ENCODE data around the gene FBXO38. TPM values are rescaled to one million over a fixed set of nuclear protein-coding genes. Genes with fewer than 3 reads are reported as not detected.

The FBXO38 gene
- total RNA-seq, 1 donor from 2014 or later: 65.0 TPM

- TF ChIP-seq CTCF (IDR thresholded peaks at IDR 0.05; ENCODE audit: unreplicated experiment): no peak
- Mint-ChIP-seq H3K9me3 (ENCODE audit: low read depth) (no peaks in the 10 kb centered on the region), H3K4me3 (ENCODE audit: low read depth) (no peak overlapping the region), H3K27ac (no peak overlapping the region), H3K27me3 (no peaks in the 10 kb centered on the region), H3K36me3 (ENCODE audit: insufficient read depth) (peaks cover 26% of the 10 kb centered on the region), H3K4me1 (ENCODE audit: low read depth) (peaks cover 2% of the 10 kb centered on the region)
- DNase-seq (ENCODE audit: low spot score, unreplicated experiment): no peak
Measured at GRCh38 chr5:148412124-148412523, 28.4 kb downstream of the FBXO38 start.

- Mint-ChIP-seq H3K36me3 (ENCODE audit: insufficient read depth) (peaks cover 32% of the 10 kb centered on the region), H3K27me3 (no peaks in the 10 kb centered on the region), H3K4me3 (ENCODE audit: low read depth) (no peak overlapping the region), H3K27ac (no peak overlapping the region), H3K4me1 (ENCODE audit: low read depth) (peaks cover 2% of the 10 kb centered on the region), H3K9me3 (ENCODE audit: low read depth) (no peaks in the 10 kb centered on the region)
- TF ChIP-seq CTCF (IDR thresholded peaks at IDR 0.05; ENCODE audit: unreplicated experiment): no peak
- DNase-seq (ENCODE audit: low spot score, unreplicated experiment): no peak
Measured at GRCh38 chr5:148414833-148415232, 31.1 kb downstream of the FBXO38 start.

GRCh38 chr5:148416416-148416815 lies 32.7 kb downstream of the FBXO38 start:
- Mint-ChIP-seq H3K9me3 (ENCODE audit: low read depth) (no peaks in the 10 kb centered on the region), H3K27me3 (no peaks in the 10 kb centered on the region), H3K36me3 (ENCODE audit: insufficient read depth) (peaks cover 21% of the 10 kb centered on the region), H3K4me1 (ENCODE audit: low read depth) (peaks cover 2% of the 10 kb centered on the region), H3K4me3 (ENCODE audit: low read depth) (no peak overlapping the region), H3K27ac (no peak overlapping the region)
- no peak for DNase-seq (ENCODE audit: low spot score, unreplicated experiment)
- TF ChIP-seq CTCF (IDR thresholded peaks at IDR 0.05; ENCODE audit: unreplicated experiment): no peak

- TF ChIP-seq CTCF (IDR thresholded peaks at IDR 0.05; ENCODE audit: unreplicated experiment): no peak
- H3K4me3 Mint-ChIP-seq (ENCODE audit: low read depth): no peak overlapping the region
- H3K27me3 Mint-ChIP-seq: no peaks in the 10 kb centered on the region
- H3K4me1 Mint-ChIP-seq (ENCODE audit: low read depth): peaks cover 2% of the 10 kb centered on the region
- no peak overlapping the region for H3K27ac Mint-ChIP-seq
- no peak for DNase-seq (ENCODE audit: low spot score, unreplicated experiment)
- no peaks in the 10 kb centered on the region for H3K9me3 Mint-ChIP-seq (ENCODE audit: low read depth)
- peaks cover 24% of the 10 kb centered on the region for H3K36me3 Mint-ChIP-seq (ENCODE audit: insufficient read depth)
Measured at GRCh38 chr5:148416921-148417320, 33.2 kb downstream of the FBXO38 start.

- TF ChIP-seq CTCF (IDR thresholded peaks at IDR 0.05; ENCODE audit: unreplicated experiment): no peak
- peaks cover 25% of the 10 kb centered on the region for H3K36me3 Mint-ChIP-seq (ENCODE audit: insufficient read depth)
- DNase-seq (ENCODE audit: low spot score, unreplicated experiment): no peak
Measured at GRCh38 chr5:148418511-148418910, 34.8 kb downstream of the FBXO38 start.

More at GRCh38 chr5:148418511-148418910, 34.8 kb downstream of the FBXO38 start:
- Mint-ChIP-seq H3K4me3 (ENCODE audit: low read depth) (no peak overlapping the region), H3K27me3 (no peaks in the 10 kb centered on the region), H3K9me3 (ENCODE audit: low read depth) (no peaks in the 10 kb centered on the region), H3K27ac (no peak overlapping the region), H3K4me1 (ENCODE audit: low read depth) (peaks cover 10% of the 10 kb centered on the region)
